Lower leg skin (tissue), 4 donors: ENCODE measurements around the gene CDHR1. TPM values are rescaled to one million over a fixed set of nuclear protein-coding genes. Genes with fewer than 3 reads are reported as not detected.

Source experiments
- DNase-seq, 2 donors: peaks; one replicate each; pipeline ENCODE4 v3.0.0-alpha.2; 2019; ENCODE audit warnings: low spot score in 2 of 2
- H3K4me3 ChIP-seq: fragments of 200-600 bp; sonication (generic); 2 replicates; pipeline ENCODE4 v1.5.1; 2017; ENCODE audit warnings: mild to moderate bottlenecking, low read depth; ENCODE audit not compliant: poor library complexity, severe bottlenecking
- POLR2A ChIP-seq, 2 donors: fragments of 450-650 bp; IDR thresholded peaks; one replicate each; pipeline ENCODE4 v1.6.1; 2016 to 2017; ENCODE audit warnings: antibody characterized with exemption in 2 of 2, mild to moderate bottlenecking in 1 of 2, moderate library complexity in 1 of 2
- WGBS, 2 donors: methylation state at CpG; one replicate each; pipeline ENCODE4 v1.1.5; 2018; 5-methylcytosine and 5-hydroxymethylcytosine counted together
- intact Hi-C: fragments of 100-400 bp; cut with DNase I; formaldehyde crosslinking; loops from one replicate; pipeline ENCODE4 v1.15.0; 2023; ENCODE audit warnings: low total_unique reads
- total RNA-seq, 4 donors: library from RNA; depleted of rRNA; stranded (reverse); fragments of >200 nt; gene quantifications; one replicate each; pipeline ENCODE4 v1.1.0, GENCODE V29; 2016
- TF ChIP-seq, protein P1 (sequence below), 3 donors: fragments of 450-650 bp; IDR thresholded peaks; one replicate each; pipeline ENCODE4 v1.5.1; 2016; ENCODE audit warnings: antibody characterized with exemption in 3 of 3, mild to moderate bottlenecking in 3 of 3, moderate library complexity in 2 of 3

Gene CDHR1
- total RNA-seq, 4 donors from 2014 or later: 68.5 to 126 (median 101) TPM

DNA sequence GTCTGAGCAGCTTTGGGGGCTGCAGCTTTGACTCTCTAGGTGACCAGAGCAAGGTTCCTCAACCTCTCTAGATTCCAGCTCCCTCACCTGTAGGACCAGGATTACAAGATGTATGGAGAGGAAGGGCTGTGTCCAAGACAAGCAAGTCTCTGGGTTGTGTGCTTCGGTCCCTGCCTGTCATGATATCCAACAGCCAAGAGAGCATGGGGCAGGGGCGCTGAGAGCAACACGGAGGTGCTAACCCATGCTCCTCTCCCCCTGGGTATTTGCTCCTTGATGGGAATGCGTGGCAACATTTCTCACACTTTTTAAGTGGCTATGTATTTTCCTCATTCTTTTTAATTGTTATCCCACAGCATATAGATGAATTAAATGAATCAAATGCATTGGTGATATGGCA, 10.3 kb downstream of the CDHR1 start:
- intact Hi-C loops: loop anchor here (5.0 kb wide), 1 partner anchor 52 kb away; no protein-coding TSS in a partner anchor
- WGBS, 2 donors: 93 to 95% methylated on average over 4 of the region's 4 CpGs
- H3K4me3 ChIP-seq: no peak overlapping the region
- TF ChIP-seq, protein P1, sequence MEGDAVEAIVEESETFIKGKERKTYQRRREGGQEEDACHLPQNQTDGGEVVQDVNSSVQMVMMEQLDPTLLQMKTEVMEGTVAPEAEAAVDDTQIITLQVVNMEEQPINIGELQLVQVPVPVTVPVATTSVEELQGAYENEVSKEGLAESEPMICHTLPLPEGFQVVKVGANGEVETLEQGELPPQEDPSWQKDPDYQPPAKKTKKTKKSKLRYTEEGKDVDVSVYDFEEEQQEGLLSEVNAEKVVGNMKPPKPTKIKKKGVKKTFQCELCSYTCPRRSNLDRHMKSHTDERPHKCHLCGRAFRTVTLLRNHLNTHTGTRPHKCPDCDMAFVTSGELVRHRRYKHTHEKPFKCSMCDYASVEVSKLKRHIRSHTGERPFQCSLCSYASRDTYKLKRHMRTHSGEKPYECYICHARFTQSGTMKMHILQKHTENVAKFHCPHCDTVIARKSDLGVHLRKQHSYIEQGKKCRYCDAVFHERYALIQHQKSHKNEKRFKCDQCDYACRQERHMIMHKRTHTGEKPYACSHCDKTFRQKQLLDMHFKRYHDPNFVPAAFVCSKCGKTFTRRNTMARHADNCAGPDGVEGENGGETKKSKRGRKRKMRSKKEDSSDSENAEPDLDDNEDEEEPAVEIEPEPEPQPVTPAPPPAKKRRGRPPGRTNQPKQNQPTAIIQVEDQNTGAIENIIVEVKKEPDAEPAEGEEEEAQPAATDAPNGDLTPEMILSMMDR (IDR thresholded peaks at IDR 0.05): no peak
- no peak for TF ChIP-seq POLR2A (IDR thresholded peaks at IDR 0.05)
- DNase-seq: peak in 1 of 2 donors; percentile 70

DNA sequence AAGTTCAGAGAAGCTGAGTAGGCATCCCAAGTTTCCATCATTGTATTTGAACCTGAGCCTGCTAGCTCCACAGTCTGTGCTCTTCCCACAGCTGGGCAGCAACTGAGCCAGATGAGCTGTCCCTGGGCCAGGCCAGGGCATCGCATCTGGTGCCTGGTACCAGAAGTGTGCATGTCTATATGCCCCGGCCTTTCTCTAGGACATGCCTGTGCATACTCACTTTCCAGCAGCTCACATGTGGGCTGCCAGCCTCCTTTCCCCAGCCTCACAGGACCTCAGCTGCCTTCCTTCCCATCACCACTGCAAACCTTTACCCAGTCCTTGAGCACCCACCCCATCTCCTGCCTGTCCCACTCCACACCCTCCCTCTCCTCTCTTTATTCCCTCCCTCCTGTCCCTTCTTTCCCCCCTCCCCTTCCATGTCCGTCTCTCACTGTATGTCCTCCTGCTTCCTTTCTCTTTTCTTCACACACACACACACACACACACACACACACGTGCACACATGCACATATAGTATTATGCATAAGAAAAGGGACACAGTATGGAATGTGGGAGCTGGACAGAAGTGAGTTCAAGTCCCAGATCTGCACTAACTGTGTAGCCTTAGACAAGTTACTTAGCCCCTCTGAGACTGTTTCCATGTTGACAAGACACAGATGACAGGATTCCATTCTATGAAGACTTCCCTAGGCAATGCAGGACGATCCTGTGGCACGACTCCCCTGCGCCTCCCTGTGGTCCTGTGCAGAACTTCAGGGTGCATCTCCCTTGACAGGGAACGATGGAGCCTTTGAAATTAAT, 10.9 kb downstream of the CDHR1 start:
- peak in 1 of 2 donors; percentile 87 for DNase-seq
- intact Hi-C loops: no loop called here
- TF ChIP-seq, protein P1 (IDR thresholded peaks at IDR 0.05): no peak
- TF ChIP-seq POLR2A (IDR thresholded peaks at IDR 0.05): no peak
- H3K4me3 ChIP-seq: no peak overlapping the region
- 28 to 34% methylated on average over 8 of the region's 8 CpGs for WGBS, 2 donors

DNA sequence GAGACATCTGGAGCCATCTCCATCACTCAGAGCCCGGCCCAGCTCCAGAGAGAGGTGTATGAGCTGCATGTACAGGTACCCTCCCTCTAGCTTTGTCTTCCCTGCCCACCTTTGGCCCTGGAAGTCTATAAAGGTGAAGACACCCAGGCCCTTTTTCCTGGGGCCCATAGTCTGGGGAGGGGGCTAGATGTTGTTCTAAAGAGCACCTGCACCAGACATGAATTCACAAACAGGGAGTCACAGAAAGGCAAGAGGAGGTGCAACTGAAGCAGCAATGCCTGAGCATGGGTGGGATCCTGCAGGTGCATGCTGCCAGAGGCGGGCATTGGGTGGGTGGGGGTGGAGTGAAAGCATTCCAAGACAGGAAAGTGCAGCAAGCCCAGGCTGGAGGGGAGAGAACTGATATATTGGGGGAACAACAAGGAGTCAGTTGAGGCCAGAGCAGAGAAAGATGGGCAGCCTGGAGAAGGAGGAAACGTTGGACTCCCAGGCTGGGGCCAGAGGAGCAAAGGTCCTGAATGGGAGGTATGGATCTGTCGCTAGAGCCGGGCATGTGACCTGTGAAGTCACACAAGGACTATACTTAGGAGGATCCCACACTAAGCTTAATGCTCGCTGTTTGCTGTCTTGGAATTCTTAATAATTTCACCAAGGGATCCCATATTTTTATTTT, 11.7 kb downstream of the CDHR1 start:
- intact Hi-C loops: no loop called here
- H3K4me3 ChIP-seq: no peak overlapping the region
- TF ChIP-seq, protein P1 (IDR thresholded peaks at IDR 0.05): no peak
- TF ChIP-seq POLR2A (IDR thresholded peaks at IDR 0.05): no peak
- DNase-seq: peak in 1 of 2 donors; percentile 56
- WGBS, 2 donors: 67 to 74% methylated on average over 6 of the region's 6 CpGs

DNA sequence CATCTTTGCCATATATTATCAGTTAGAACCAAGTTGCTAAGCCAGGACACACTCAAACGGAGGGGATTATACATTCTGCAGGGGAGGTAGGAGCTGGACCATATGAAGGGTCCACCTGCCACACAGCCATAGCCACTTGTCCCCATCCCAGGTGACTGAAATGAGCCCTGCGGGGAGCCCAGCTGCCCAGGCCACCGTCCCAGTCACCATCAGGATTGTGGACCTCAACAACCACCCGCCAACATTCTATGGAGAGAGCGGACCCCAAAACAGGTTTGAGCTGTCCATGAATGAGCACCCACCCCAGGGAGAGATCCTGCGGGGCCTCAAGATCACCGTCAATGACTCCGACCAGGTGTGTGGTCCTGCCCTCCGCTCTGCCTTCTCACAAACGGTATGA, 13.7 kb downstream of the CDHR1 start:
- DNase-seq: no peak
- intact Hi-C loops: no loop called here
- TF ChIP-seq, protein P1 (IDR thresholded peaks at IDR 0.05): no peak
- TF ChIP-seq POLR2A (IDR thresholded peaks at IDR 0.05): no peak
- WGBS, 2 donors: 84 to 86% methylated on average over 10 of the region's 10 CpGs
- H3K4me3 ChIP-seq: no peak overlapping the region

DNA sequence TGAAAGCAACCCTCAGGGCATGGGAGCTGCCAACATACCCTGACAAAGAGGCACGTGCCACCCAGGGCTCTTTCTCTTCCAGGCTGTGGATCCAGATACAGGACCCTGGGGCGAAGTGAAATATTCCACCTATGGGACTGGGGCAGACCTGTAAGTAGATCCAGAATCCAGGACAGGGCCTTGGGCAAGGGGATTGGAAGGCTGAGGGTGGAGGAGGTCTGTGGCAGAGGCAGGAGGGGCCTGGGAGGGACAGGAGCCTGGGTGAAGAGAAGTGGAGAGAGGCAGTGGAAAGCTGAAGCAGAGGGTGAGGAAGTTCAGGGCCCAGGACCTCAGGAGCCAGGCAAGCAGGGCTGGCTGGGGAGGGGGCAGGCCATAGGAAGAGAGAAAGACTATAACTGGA, 17.2 kb downstream of the CDHR1 start:
- no peak overlapping the region for H3K4me3 ChIP-seq
- no peak for DNase-seq
- TF ChIP-seq, protein P1 (IDR thresholded peaks at IDR 0.05): no peak
- no peak for TF ChIP-seq POLR2A (IDR thresholded peaks at IDR 0.05)
- intact Hi-C loops: loop anchor here (5.0 kb wide), 1 partner anchor 64 kb away; no protein-coding TSS in a partner anchor
- WGBS, 2 donors: 66 to 71% methylated on average over 2 of the region's 2 CpGs
